ENCODE measurements around the gene MEIOC. TPM values are rescaled to one million over a fixed set of nuclear protein-coding genes. Genes with fewer than 3 reads are reported as not detected.

The MEIOC gene
- total and polyA plus RNA-seq, 3 experiments from 2014 or later: 0.09 to 0.31 (median 0.16) TPM

Other genes with a start within 250 kb of the MEIOC start
- gene GPATCH8, start 153.1 kb upstream of the MEIOC start, total RNA-seq: 10 to 100 TPM; 41.6 to 43.3 TPM
- 73.3 TPM for gene GPATCH8, start 153.1 kb upstream of the MEIOC start, polyA plus RNA-seq
- under 1 TPM in 1 of 2 experiments, not detected in 1; 0.11 TPM for gene FZD2, start 99.0 kb upstream of the MEIOC start, total RNA-seq
- not detected for gene FZD2, start 99.0 kb upstream of the MEIOC start, polyA plus RNA-seq
- gene CCDC43, start 33.3 kb downstream of the MEIOC start, total RNA-seq: 10 to 100 TPM; 30.6 to 30.9 TPM
- gene CCDC43, start 33.3 kb downstream of the MEIOC start, polyA plus RNA-seq: 13.0 TPM
- 10 to 100 TPM; 15.2 to 16.1 TPM for gene DBF4B, start 52.2 kb downstream of the MEIOC start, total RNA-seq
- 0.75 TPM for gene DBF4B, start 52.2 kb downstream of the MEIOC start, polyA plus RNA-seq
- gene ADAM11, start 102.5 kb downstream of the MEIOC start, total RNA-seq: under 1 TPM; 0.35 to 0.71 TPM
- not detected for gene ADAM11, start 102.5 kb downstream of the MEIOC start, polyA plus RNA-seq
- 10 to 100 TPM in 1 of 2 experiments, 1 to 10 TPM in 1; 9.4 to 10.2 TPM for gene GJC1, start 173.8 kb downstream of the MEIOC start, total RNA-seq
- gene GJC1, start 173.8 kb downstream of the MEIOC start, polyA plus RNA-seq: not detected
- not detected for gene HIGD1B, start 191.4 kb downstream of the MEIOC start, total RNA-seq
- gene HIGD1B, start 191.4 kb downstream of the MEIOC start, polyA plus RNA-seq: 0.56 TPM
- gene EFTUD2, start 243.0 kb downstream of the MEIOC start, total RNA-seq: 100 to 1,000 TPM; 229 to 241 TPM
- gene EFTUD2, start 243.0 kb downstream of the MEIOC start, polyA plus RNA-seq: 77.6 TPM

Data from CD8-positive, alpha-beta memory T cell (primary cell).